IPS DF 4.7 (cell line): Measurements from ENCODE around the gene C2orf66.

Source experiments
- DNase-seq: peaks from one replicate; pipeline ENCODE4 v3.0.0-alpha.2; 2013; ENCODE audit warnings: low spot score; ENCODE audit errors: extremely low read depth

The C2orf66 gene

GRCh38 chr2:196767101-196767500, 42.1 kb downstream of the C2orf66 start:
- DNase-seq, result no peak

GRCh38 chr2:196759378-196759706, 49.8 kb downstream of the C2orf66 start:
- DNase-seq, result no peak

GRCh38 chr2:196758474-196759377, 50.4 kb downstream of the C2orf66 start:
- DNase-seq, result no peak
